Left ventricle myocardium inferior (tissue), 1 donor: ENCODE data around the gene TMSB15B. TPM values are rescaled to one million over a fixed set of nuclear protein-coding genes. Genes with fewer than 3 reads are reported as not detected.
"Not testable (repeated sequence)": the region's sequence is repeated elsewhere in the genome, so short reads cannot be mapped to it uniquely, and the experiment has no call there.

Experiments used
- DNase-seq: peaks from one replicate; pipeline ENCODE4 v3.0.0-alpha.2; 2020
- H3K27ac ChIP-seq: fragments of 200-600 bp; replicated peaks from 2 replicates; pipeline ENCODE4 v1.8.0; 2021
- H3K27me3 ChIP-seq: fragments of 200-600 bp; 2 replicates; pipeline ENCODE4 v1.8.0; 2021; ENCODE audit warnings: low read depth
- H3K36me3 ChIP-seq: fragments of 200-600 bp; 2 replicates; pipeline ENCODE4 v1.8.0; 2021
- H3K4me1 ChIP-seq: fragments of 200-600 bp; 2 replicates; pipeline ENCODE4 v1.8.0; 2021
- H3K4me3 ChIP-seq: fragments of 200-600 bp; 2 replicates; pipeline ENCODE4 v1.8.0; 2021; ENCODE audit warnings: mild to moderate bottlenecking, moderate library complexity
- H3K9me3 ChIP-seq: fragments of 200-600 bp; replicated peaks from 2 replicates; pipeline ENCODE4 v1.8.0; 2021
- CTCF ChIP-seq: fragments of 200-600 bp; IDR thresholded peaks from 2 replicates; pipeline ENCODE4 v1.8.0; 2021; ENCODE audit warnings: antibody characterized with exemption, mild to moderate bottlenecking, borderline replicate concordance
- intact Hi-C: fragments of 100-400 bp; cut with micrococcal nuclease; formaldehyde crosslinking; loops from one replicate; pipeline ENCODE4 v1.11.0; 2022
- total RNA-seq: library from RNA; stranded (reverse); fragmentation: NEBNext Ultra II Directional; extraction: Animal tissue kit (Norgen Biotek cat#: 25700); gene quantifications from one replicate; pipeline ENCODE4 v1.2.1, GENCODE V29; 2021
- donor health status: DM: no; HTN: yes; CAD: no; lungs with severe emphysema.

TMSB15B gene
- total RNA-seq, 1 donor from 2014 or later, result 0.60 TPM

- intact Hi-C loops, result no loop called here
- DNase-seq, result no peak
- TF ChIP-seq CTCF, result no peak
These were observed 51.2 kb downstream of the TMSB15B start, which contains the start of gene H2BW1 for GRCh38 chrX:104013606-104014005. TSS of gene H2BW1 (minus strand) at chrX:104013708. CDS start at chrX:104013576, 132 bp downstream.

GRCh38 chrX:104015576-104015975 is 53.1 kb downstream of the TMSB15B start:
- H3K36me3 ChIP-seq, intact Hi-C loops, DNase-seq: not testable (repeated sequence)

More at GRCh38 chrX:104013606-104014005, 51.2 kb downstream of the TMSB15B start, which contains the start of gene H2BW1:
- no peaks in the 10 kb centered on the region for H3K4me1 ChIP-seq
- no peak within 1 kb of the TSS for H3K4me3 ChIP-seq
- no peak within 1 kb of the TSS for H3K27ac ChIP-seq
- H3K36me3 ChIP-seq, result no peaks in the 10 kb centered on the region
- H3K9me3 ChIP-seq, result no peaks in the 10 kb centered on the region
- H3K27me3 ChIP-seq, result no peaks in the 10 kb centered on the region

More at GRCh38 chrX:104015576-104015975, 53.1 kb downstream of the TMSB15B start:
- not testable (repeated sequence) for H3K27ac ChIP-seq, H3K4me3 ChIP-seq, H3K9me3 ChIP-seq, H3K27me3 ChIP-seq, H3K4me1 ChIP-seq

Other genes with a start within 250 kb of the TMSB15B start
- gene PLP1, start 185.8 kb upstream of the TMSB15B start, total RNA-seq, result 7.0 TPM
- gene RAB9B, start 130.4 kb upstream of the TMSB15B start, total RNA-seq, result 29.3 TPM
- gene H2BW1, start 51.1 kb downstream of the TMSB15B start, total RNA-seq, result not detected
- gene H2BW2, start 77.3 kb downstream of the TMSB15B start, total RNA-seq, result not detected
- gene TMSB15C, start 113.6 kb downstream of the TMSB15B start, total RNA-seq, result 0.27 TPM
- gene ZCCHC18, start 149.9 kb downstream of the TMSB15B start, total RNA-seq, result 0.99 TPM
- 14.9 TPM for gene SLC25A53, start 194.4 kb downstream of the TMSB15B start, total RNA-seq
- 11.2 TPM for gene FAM199X, start 203.8 kb downstream of the TMSB15B start, total RNA-seq